WTC11 (cell line): ENCODE measurements around the gene MTPN. TPM values are rescaled to one million over a fixed set of nuclear protein-coding genes. Genes with fewer than 3 reads are reported as not detected.

Experiments used
- ATAC-seq: fragments of 200-7000 bp; cut with Tn5 transposase; 2 replicates; pipeline ENCODE4 v1.10.0; 2021; ENCODE audit warnings: mild to moderate bottlenecking, moderate library complexity
- CTCF ChIA-PET: fragments of 300-600 bp; sonication (Branson Sonifier 250); formaldehyde crosslinking; loops from one replicate; lab custom pipeline; 2021; ENCODE audit warnings: antibody characterized with exemption; lab: Charles Lee
- POLR2A ChIA-PET: fragments of 350-600 bp; sonication (Branson Sonifier 250); formaldehyde crosslinking; loops from one replicate; lab custom pipeline; 2021; ENCODE audit warnings: antibody characterized with exemption; lab: Charles Lee
- DNase-seq: peaks from one replicate; pipeline ENCODE4 v3.0.0; 2021; ENCODE audit warnings: low spot score
- H3K27ac Mint-ChIP-seq: 2 replicates; pipeline ENCODE4 v1.8.0; 2021; ENCODE audit warnings: mixed read lengths
- H3K27me3 Mint-ChIP-seq: 2 replicates; pipeline ENCODE4 v1.8.0; 2021; ENCODE audit warnings: low read depth, mild to moderate bottlenecking, moderate library complexity, mixed read lengths
- H3K36me3 Mint-ChIP-seq: 2 replicates; pipeline ENCODE4 v1.8.0; 2021; ENCODE audit warnings: mixed read lengths
- H3K4me1 Mint-ChIP-seq: 2 replicates; pipeline ENCODE4 v1.8.0; 2022; ENCODE audit warnings: mixed read lengths
- H3K4me3 Mint-ChIP-seq: 2 replicates; pipeline ENCODE4 v1.8.0; 2021; ENCODE audit warnings: mild to moderate bottlenecking, moderate library complexity, mixed read lengths
- H3K9me3 Mint-ChIP-seq: 2 replicates; pipeline ENCODE4 v1.8.0; 2021; ENCODE audit warnings: mixed read lengths
- CBFB ChIP-seq: sonication (generic); formaldehyde crosslinking; IDR thresholded peaks from 2 replicates; pipeline ENCODE4 v1.8.1; 2022; ENCODE audit warnings: mild to moderate bottlenecking, low read depth, missing genetic modification reagents
- ESRRA ChIP-seq: sonication (generic); formaldehyde crosslinking; IDR thresholded peaks from 2 replicates; pipeline ENCODE4 v1.8.1; 2022; ENCODE audit warnings: mild to moderate bottlenecking, missing genetic modification reagents, borderline replicate concordance
- ETV6 ChIP-seq: sonication (generic); formaldehyde crosslinking; IDR thresholded peaks from 2 replicates; pipeline ENCODE4 v1.8.1; 2022; ENCODE audit warnings: mild to moderate bottlenecking, missing genetic modification reagents
- GABPB1 ChIP-seq: sonication (generic); formaldehyde crosslinking; IDR thresholded peaks from 2 replicates; pipeline ENCODE4 v1.8.1; 2023; ENCODE audit warnings: mild to moderate bottlenecking, missing genetic modification reagents
- JAZF1 ChIP-seq: fragments of 250-450 bp; sonication (Bioruptor Pico); IDR thresholded peaks from 2 replicates; pipeline ENCODE4 v1.9.0; 2021; ENCODE audit warnings: moderate library complexity, mild to moderate bottlenecking, inconsistent platforms
- KAT7 ChIP-seq: sonication (generic); formaldehyde crosslinking; IDR thresholded peaks from 2 replicates; pipeline ENCODE4 v1.8.1; 2023; ENCODE audit warnings: missing genetic modification reagents, mild to moderate bottlenecking, borderline replicate concordance
- NR2C2 ChIP-seq: sonication (generic); formaldehyde crosslinking; IDR thresholded peaks from 2 replicates; pipeline ENCODE4 v1.8.0; 2022; ENCODE audit warnings: mild to moderate bottlenecking, missing genetic modification reagents
- NR3C1 ChIP-seq: sonication (generic); formaldehyde crosslinking; conservative IDR thresholded peaks from 2 replicates; pipeline ENCODE4 v1.8.1; 2023; ENCODE audit warnings: low read depth, mild to moderate bottlenecking, missing genetic modification reagents
- SOX15 ChIP-seq: fragments of 250-450 bp; sonication (Bioruptor Pico); IDR thresholded peaks from 2 replicates; pipeline ENCODE4 v1.9.0; 2021; ENCODE audit warnings: mild to moderate bottlenecking
- SP1 ChIP-seq: sonication (generic); formaldehyde crosslinking; conservative IDR thresholded peaks from 2 replicates; pipeline ENCODE4 v1.8.1; 2022; ENCODE audit warnings: missing genetic modification reagents
- TCF7 ChIP-seq: sonication (generic); formaldehyde crosslinking; IDR thresholded peaks from 2 replicates; pipeline ENCODE4 v1.8.0; 2022; ENCODE audit warnings: mild to moderate bottlenecking, low read depth, missing genetic modification reagents, moderate library complexity
- TEAD1 ChIP-seq: sonication (generic); formaldehyde crosslinking; IDR thresholded peaks from 2 replicates; pipeline ENCODE4 v1.8.0; 2022; ENCODE audit warnings: mild to moderate bottlenecking, missing genetic modification reagents
- TEAD4 ChIP-seq: sonication (generic); formaldehyde crosslinking; IDR thresholded peaks from 2 replicates; pipeline ENCODE4 v1.8.0; 2022; ENCODE audit warnings: mild to moderate bottlenecking, missing genetic modification reagents
- ZBTB21 ChIP-seq: sonication (generic); formaldehyde crosslinking; IDR thresholded peaks from 2 replicates; pipeline ENCODE4 v1.8.1; 2023; ENCODE audit warnings: mild to moderate bottlenecking, missing genetic modification reagents, borderline replicate concordance
- ZNF232 ChIP-seq: sonication (generic); formaldehyde crosslinking; IDR thresholded peaks from 2 replicates; pipeline ENCODE4 v1.8.0; 2022; ENCODE audit warnings: mild to moderate bottlenecking, missing genetic modification reagents
- total RNA-seq: library from RNA; stranded (reverse); gene quantifications from 3 replicates; pipeline ENCODE4 v1.2.3, GENCODE V29; 2021
- TF ChIP-seq, protein P1 (sequence below): fragments of 200-600 bp; IDR thresholded peaks from 2 replicates; pipeline ENCODE4 v1.8.0; 2022; ENCODE audit warnings: antibody characterized with exemption
- TF ChIP-seq, protein P2 (sequence below): sonication (generic); formaldehyde crosslinking; IDR thresholded peaks from 2 replicates; pipeline ENCODE4 v1.8.0; 2023; ENCODE audit warnings: missing genetic modification reagents
- TF ChIP-seq, protein P3 (sequence below): sonication (generic); formaldehyde crosslinking; conservative IDR thresholded peaks from 2 replicates; pipeline ENCODE4 v1.8.1; 2022; ENCODE audit warnings: mild to moderate bottlenecking, missing genetic modification reagents
- TF ChIP-seq, protein P4 (sequence below): sonication (generic); formaldehyde crosslinking; IDR thresholded peaks from 2 replicates; pipeline ENCODE4 v1.8.1; 2022; ENCODE audit warnings: missing genetic modification reagents, borderline replicate concordance
- TF ChIP-seq, protein P5 (sequence below): sonication (generic); formaldehyde crosslinking; IDR thresholded peaks from 2 replicates; pipeline ENCODE4 v1.8.1; 2022; ENCODE audit warnings: low read depth, missing genetic modification reagents, borderline replicate concordance
- TF ChIP-seq, protein P6 (sequence below): sonication (generic); formaldehyde crosslinking; IDR thresholded peaks from 2 replicates; pipeline ENCODE4 v1.8.0; 2023; ENCODE audit warnings: mild to moderate bottlenecking, missing genetic modification reagents

Gene MTPN
- total RNA-seq, 1 experiment from 2014 or later = 92.5 TPM

DNA sequence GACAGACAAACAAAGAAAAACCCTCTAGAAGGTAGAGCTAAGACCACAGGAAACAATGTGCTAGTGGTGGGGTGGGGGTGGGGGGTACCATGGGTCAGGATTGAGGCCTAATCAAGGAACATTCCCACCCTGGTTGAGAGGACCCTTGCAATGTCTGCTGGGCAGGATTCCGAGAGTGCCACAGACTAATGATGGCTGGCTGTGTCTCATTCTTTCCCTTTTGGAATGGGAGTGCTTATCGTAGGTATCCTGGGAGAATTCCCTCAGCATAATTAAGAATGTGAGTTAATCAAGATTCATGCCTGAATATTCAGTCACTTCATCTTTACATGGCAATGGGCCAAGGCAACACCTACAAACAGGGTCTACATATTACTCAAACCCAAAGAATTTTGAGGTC lies 14.7 kb upstream of the MTPN start:
- Mint-ChIP-seq H3K36me3 (no peaks in the 10 kb centered on the region; the same call in 1 of the 2 replicates), H3K4me3 (no peak overlapping the region), H3K4me1 (no peaks in the 10 kb centered on the region), H3K27me3 (no peaks in the 10 kb centered on the region), H3K9me3 (peaks cover 18% of the 10 kb centered on the region), H3K27ac (no peak overlapping the region)
- CTCF ChIA-PET = no interaction called here
- DNase-seq (no peak), ATAC-seq (no peak)
- POLR2A ChIA-PET = no interaction called here
- TF ChIP-seq NR3C1 (CRISPR knock-in tag) (no peak), SP1 (CRISPR knock-in tag) (no peak), TCF7 (CRISPR knock-in tag) (no peak), CBFB (CRISPR knock-in tag) (no peak), GABPB1 (CRISPR knock-in tag) (no peak), JAZF1 (CRISPR knock-in tag) (no peak), ETV6 (CRISPR knock-in tag) (no peak), SOX15 (CRISPR knock-in tag) (no peak), ESRRA (CRISPR knock-in tag) (no peak), ZBTB21 (CRISPR knock-in tag) (no peak), TEAD4 (CRISPR knock-in tag) (no peak)
- TF ChIP-seq, protein P1, sequence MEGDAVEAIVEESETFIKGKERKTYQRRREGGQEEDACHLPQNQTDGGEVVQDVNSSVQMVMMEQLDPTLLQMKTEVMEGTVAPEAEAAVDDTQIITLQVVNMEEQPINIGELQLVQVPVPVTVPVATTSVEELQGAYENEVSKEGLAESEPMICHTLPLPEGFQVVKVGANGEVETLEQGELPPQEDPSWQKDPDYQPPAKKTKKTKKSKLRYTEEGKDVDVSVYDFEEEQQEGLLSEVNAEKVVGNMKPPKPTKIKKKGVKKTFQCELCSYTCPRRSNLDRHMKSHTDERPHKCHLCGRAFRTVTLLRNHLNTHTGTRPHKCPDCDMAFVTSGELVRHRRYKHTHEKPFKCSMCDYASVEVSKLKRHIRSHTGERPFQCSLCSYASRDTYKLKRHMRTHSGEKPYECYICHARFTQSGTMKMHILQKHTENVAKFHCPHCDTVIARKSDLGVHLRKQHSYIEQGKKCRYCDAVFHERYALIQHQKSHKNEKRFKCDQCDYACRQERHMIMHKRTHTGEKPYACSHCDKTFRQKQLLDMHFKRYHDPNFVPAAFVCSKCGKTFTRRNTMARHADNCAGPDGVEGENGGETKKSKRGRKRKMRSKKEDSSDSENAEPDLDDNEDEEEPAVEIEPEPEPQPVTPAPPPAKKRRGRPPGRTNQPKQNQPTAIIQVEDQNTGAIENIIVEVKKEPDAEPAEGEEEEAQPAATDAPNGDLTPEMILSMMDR = no peak
- TF ChIP-seq, protein P2, sequence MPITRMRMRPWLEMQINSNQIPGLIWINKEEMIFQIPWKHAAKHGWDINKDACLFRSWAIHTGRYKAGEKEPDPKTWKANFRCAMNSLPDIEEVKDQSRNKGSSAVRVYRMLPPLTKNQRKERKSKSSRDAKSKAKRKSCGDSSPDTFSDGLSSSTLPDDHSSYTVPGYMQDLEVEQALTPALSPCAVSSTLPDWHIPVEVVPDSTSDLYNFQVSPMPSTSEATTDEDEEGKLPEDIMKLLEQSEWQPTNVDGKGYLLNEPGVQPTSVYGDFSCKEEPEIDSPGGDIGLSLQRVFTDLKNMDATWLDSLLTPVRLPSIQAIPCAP = no peak
- TF ChIP-seq, protein P3, sequence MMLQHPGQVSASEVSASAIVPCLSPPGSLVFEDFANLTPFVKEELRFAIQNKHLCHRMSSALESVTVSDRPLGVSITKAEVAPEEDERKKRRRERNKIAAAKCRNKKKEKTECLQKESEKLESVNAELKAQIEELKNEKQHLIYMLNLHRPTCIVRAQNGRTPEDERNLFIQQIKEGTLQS (CRISPR knock-in tag) = no peak

DNA sequence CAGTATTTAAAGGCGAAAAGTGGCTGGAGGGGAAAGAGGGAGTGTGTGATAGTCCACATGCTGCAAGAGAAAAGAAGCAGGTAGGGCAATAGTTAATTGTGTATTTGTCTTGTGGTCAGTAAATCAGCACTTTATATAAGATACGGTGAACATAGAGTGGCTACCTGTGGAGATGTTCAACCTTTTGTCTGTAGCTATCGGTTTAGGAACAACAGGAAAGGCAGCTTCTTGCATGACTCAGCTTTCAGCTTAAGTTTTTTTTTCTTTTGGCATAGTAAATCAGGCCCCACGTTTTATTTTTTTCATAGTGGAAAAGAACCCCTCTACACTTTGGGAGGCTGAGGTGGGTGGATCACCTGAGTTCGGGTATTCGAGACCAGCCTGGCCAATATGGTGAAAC lies 14.2 kb upstream of the MTPN start:
- H3K9me3 Mint-ChIP-seq = peaks cover 19% of the 10 kb centered on the region
- TF ChIP-seq TEAD1 (no peak), NR2C2 (CRISPR knock-in tag) (no peak)
- TF ChIP-seq, protein P4, sequence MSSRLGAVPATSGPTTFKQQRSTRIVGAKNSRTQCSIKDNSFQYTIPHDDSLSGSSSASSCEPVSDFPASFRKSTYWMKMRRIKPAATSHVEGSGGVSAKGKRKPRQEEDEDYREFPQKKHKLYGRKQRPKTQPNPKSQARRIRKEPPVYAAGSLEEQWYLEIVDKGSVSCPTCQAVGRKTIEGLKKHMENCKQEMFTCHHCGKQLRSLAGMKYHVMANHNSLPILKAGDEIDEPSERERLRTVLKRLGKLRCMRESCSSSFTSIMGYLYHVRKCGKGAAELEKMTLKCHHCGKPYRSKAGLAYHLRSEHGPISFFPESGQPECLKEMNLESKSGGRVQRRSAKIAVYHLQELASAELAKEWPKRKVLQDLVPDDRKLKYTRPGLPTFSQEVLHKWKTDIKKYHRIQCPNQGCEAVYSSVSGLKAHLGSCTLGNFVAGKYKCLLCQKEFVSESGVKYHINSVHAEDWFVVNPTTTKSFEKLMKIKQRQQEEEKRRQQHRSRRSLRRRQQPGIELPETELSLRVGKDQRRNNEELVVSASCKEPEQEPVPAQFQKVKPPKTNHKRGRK (CRISPR knock-in tag) = no peak
- TF ChIP-seq, all 79 proteins: peak for 0
- POLR2A ChIA-PET = no interaction called here
- Mint-ChIP-seq H3K36me3 (peaks cover under 1% of the 10 kb centered on the region; the same call in 1 of the 2 replicates), H3K27ac (no peak overlapping the region), H3K4me1 (no peaks in the 10 kb centered on the region), H3K4me3 (no peak overlapping the region), H3K27me3 (no peaks in the 10 kb centered on the region)
- ATAC-seq (no peak), DNase-seq (no peak)
- CTCF ChIA-PET = no interaction called here

DNA sequence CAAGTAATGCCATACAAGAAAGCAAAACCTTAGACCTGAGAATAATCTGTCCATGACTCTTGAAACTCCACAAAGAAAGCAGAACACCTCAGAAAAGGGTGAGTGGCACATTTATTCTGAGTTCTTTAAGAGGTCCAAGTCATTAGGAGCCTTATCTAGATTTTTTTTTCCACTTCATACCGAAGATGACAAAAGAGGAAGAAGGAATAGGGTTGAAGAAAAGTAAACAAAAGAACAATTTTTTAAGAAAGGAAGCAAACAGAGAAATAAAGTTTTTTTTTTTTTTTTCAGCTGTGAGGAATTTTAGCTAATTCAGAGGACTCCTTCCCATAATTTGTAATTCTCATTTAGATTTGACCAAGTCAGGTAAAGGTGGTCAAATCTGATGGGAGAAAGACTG lies 13.1 kb upstream of the MTPN start:
- Mint-ChIP-seq H3K9me3 (peaks cover 27% of the 10 kb centered on the region), H3K36me3 (peaks cover 7% of the 10 kb centered on the region), H3K4me3 (no peak overlapping the region), H3K27me3 (no peaks in the 10 kb centered on the region), H3K27ac (no peak overlapping the region), H3K4me1 (no peaks in the 10 kb centered on the region)
- ATAC-seq = no peak
- POLR2A ChIA-PET = no interaction called here
- CTCF ChIA-PET = no interaction called here
- no peak for DNase-seq
- TF ChIP-seq, protein P5, sequence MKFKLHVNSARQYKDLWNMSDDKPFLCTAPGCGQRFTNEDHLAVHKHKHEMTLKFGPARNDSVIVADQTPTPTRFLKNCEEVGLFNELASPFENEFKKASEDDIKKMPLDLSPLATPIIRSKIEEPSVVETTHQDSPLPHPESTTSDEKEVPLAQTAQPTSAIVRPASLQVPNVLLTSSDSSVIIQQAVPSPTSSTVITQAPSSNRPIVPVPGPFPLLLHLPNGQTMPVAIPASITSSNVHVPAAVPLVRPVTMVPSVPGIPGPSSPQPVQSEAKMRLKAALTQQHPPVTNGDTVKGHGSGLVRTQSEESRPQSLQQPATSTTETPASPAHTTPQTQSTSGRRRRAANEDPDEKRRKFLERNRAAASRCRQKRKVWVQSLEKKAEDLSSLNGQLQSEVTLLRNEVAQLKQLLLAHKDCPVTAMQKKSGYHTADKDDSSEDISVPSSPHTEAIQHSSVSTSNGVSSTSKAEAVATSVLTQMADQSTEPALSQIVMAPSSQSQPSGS (CRISPR knock-in tag) = no peak
- TF ChIP-seq ZNF232 (CRISPR knock-in tag) (no peak), SP1 (CRISPR knock-in tag) (no peak), KAT7 (CRISPR knock-in tag) (no peak), SOX15 (CRISPR knock-in tag) (no peak), NR2C2 (CRISPR knock-in tag) (no peak)
- TF ChIP-seq, protein P4 (CRISPR knock-in tag) = no peak
- TF ChIP-seq, protein P6, sequence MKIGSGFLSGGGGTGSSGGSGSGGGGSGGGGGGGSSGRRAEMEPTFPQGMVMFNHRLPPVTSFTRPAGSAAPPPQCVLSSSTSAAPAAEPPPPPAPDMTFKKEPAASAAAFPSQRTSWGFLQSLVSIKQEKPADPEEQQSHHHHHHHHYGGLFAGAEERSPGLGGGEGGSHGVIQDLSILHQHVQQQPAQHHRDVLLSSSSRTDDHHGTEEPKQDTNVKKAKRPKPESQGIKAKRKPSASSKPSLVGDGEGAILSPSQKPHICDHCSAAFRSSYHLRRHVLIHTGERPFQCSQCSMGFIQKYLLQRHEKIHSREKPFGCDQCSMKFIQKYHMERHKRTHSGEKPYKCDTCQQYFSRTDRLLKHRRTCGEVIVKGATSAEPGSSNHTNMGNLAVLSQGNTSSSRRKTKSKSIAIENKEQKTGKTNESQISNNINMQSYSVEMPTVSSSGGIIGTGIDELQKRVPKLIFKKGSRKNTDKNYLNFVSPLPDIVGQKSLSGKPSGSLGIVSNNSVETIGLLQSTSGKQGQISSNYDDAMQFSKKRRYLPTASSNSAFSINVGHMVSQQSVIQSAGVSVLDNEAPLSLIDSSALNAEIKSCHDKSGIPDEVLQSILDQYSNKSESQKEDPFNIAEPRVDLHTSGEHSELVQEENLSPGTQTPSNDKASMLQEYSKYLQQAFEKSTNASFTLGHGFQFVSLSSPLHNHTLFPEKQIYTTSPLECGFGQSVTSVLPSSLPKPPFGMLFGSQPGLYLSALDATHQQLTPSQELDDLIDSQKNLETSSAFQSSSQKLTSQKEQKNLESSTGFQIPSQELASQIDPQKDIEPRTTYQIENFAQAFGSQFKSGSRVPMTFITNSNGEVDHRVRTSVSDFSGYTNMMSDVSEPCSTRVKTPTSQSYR (CRISPR knock-in tag) = no peak
